Measurements from ENCODE around the gene CHMP6. TPM values are rescaled to one million over a fixed set of nuclear protein-coding genes. Genes with fewer than 3 reads are reported as not detected.
A peak's percentile ranks its signal among the peaks of the same experiment; 100 is the strongest.

The CHMP6 gene
- total and polyA plus RNA-seq, 4 donors, result 9.6 to 24.0 (median 16.7) TPM

GRCh38 chr17:80990921-80991644 lies 558 bp upstream of the CHMP6 start:
- Histone ChIP-seq H3K4me3 (ENCODE audit: low read depth in 1 of 3, low read length in 3 of 3) (peak overlapping the region; percentile 70 to 97 (median 86)), H3K4me1 (ENCODE audit: control insufficient read depth in 4 of 4, insufficient read depth in 4 of 4, low read length in 3 of 4) (peaks cover 10 to 32% (median 23%) of the 10 kb centered on the region in 4 donors), H3K36me3 (ENCODE audit: control insufficient read depth in 4 of 4, insufficient read depth in 3 of 4, low read depth in 1 of 4, low read length in 3 of 4) (peaks cover 0 to 7% (median 3%) of the 10 kb centered on the region in 4 donors), H3K9me3 (ENCODE audit: control insufficient read depth in 4 of 4, low read length in 3 of 4) (no peaks in the 10 kb centered on the region), H3K27me3 (ENCODE audit: control insufficient read depth in 4 of 4, insufficient read depth in 4 of 4, low read length in 3 of 4) (no peaks in the 10 kb centered on the region), H3K9ac (ENCODE audit: low read depth in 1 of 2, low read length in 2 of 2) (peak overlapping the region; percentile 40 to 78), H3K27ac (ENCODE audit: low read depth in 1 of 2, low read length in 2 of 2) (no peak overlapping the region)
- TF ChIP-seq TAF1 (conservative IDR thresholded peaks at IDR 0.05), result no peak
- TF ChIP-seq HNF4A (conservative IDR thresholded peaks at IDR 0.05), result peak; percentile 36 to 69
- TF ChIP-seq NR2F2 (IDR thresholded peaks at IDR 0.05), result peak; percentile 59
- TF ChIP-seq JUND (IDR thresholded peaks at IDR 0.05), result no peak
- TF ChIP-seq ZBTB33 (IDR thresholded peaks at IDR 0.05), result no peak
- TF ChIP-seq HNF4G (IDR thresholded peaks at IDR 0.05), result no peak
- TF ChIP-seq, protein P1, sequence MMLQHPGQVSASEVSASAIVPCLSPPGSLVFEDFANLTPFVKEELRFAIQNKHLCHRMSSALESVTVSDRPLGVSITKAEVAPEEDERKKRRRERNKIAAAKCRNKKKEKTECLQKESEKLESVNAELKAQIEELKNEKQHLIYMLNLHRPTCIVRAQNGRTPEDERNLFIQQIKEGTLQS (IDR thresholded peaks at IDR 0.05), result no peak
- TF ChIP-seq FOXA1 (IDR thresholded peaks at IDR 0.05), result no peak
- TF ChIP-seq RAD21 (IDR thresholded peaks at IDR 0.05), result no peak
- TF ChIP-seq, protein P2, sequence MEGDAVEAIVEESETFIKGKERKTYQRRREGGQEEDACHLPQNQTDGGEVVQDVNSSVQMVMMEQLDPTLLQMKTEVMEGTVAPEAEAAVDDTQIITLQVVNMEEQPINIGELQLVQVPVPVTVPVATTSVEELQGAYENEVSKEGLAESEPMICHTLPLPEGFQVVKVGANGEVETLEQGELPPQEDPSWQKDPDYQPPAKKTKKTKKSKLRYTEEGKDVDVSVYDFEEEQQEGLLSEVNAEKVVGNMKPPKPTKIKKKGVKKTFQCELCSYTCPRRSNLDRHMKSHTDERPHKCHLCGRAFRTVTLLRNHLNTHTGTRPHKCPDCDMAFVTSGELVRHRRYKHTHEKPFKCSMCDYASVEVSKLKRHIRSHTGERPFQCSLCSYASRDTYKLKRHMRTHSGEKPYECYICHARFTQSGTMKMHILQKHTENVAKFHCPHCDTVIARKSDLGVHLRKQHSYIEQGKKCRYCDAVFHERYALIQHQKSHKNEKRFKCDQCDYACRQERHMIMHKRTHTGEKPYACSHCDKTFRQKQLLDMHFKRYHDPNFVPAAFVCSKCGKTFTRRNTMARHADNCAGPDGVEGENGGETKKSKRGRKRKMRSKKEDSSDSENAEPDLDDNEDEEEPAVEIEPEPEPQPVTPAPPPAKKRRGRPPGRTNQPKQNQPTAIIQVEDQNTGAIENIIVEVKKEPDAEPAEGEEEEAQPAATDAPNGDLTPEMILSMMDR (IDR thresholded peaks at IDR 0.05; ENCODE audit: low read depth, low read length, missing input control), result no peak
- no peak for TF ChIP-seq MAX (IDR thresholded peaks at IDR 0.05)
- peak; percentile 79 for TF ChIP-seq SP1 (IDR thresholded peaks at IDR 0.05)
- peak in 1 of 2 donors; percentile 36 for TF ChIP-seq RXRA (IDR thresholded peaks at IDR 0.05)
- TF ChIP-seq FOXA2 (IDR thresholded peaks at IDR 0.05), result no peak
- TF ChIP-seq YY1 (IDR thresholded peaks at IDR 0.05), result peak; percentile 29
- TF ChIP-seq GABPA (IDR thresholded peaks at IDR 0.05 in 1 of 2, conservative IDR thresholded peaks at IDR 0.05 in 1 of 2), result no peak
- WGBS, result 29% methylated on average over 22 of the region's 22 CpGs
- no peak for DNase-seq (ENCODE audit: low spot score)

DNA sequence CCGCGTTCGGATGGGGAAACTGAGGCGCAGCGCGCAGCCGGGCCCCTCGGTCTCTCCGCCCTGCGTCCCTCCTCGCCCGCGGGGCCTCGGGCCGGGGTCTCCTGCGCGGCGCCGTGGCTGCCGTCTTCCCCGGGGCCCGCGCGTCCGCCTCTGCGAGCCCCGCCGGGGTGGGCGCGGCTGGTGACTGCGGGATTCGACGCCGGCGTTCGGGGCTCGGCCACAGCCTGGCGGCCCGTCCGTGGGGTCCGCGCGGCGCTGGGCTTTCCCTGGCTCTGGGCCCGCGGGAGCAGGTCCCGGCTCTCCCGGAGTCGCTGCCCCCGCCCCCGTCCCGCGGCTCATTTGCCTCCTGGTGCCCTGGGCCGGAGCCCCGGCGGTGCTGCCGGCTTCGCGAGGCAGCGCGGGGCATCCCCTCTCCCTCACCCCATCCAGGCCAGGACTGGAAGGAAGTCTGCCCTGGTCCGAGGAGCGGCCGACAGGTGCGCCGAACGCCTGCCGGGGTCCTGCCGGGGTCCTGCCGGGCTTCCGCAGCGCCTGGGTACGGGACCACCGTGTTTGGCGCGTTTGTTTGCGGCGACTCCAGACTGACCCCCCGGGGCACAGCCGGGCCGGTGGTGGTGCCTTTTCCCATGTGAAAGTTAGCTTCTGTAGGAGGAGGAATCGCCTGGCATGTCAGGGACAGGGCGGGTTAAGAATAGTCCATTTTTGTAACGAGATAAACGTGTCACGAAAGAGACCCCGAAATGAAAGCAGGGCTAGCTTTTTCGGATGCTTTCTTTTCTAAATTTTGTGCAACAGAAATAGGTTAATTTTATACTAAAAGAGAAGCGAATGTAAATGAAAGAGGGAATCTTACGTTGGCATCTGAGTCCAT lies 671 bp downstream of the CHMP6 start:
- Histone ChIP-seq H3K4me1 (ENCODE audit: control insufficient read depth in 4 of 4, insufficient read depth in 4 of 4, low read length in 3 of 4) (peaks cover 10 to 32% (median 23%) of the 10 kb centered on the region in 4 donors), H3K9ac (ENCODE audit: low read depth in 1 of 2, low read length in 2 of 2) (peak overlapping the region; percentile 11 to 71), H3K36me3 (ENCODE audit: control insufficient read depth in 4 of 4, insufficient read depth in 3 of 4, low read depth in 1 of 4, low read length in 3 of 4) (peaks cover 2 to 19% (median 13%) of the 10 kb centered on the region in 4 donors), H3K27me3 (ENCODE audit: control insufficient read depth in 4 of 4, insufficient read depth in 4 of 4, low read length in 3 of 4) (no peaks in the 10 kb centered on the region), H3K4me3 (ENCODE audit: low read depth in 1 of 3, low read length in 3 of 3) (peak overlapping the region; percentile 70 to 97 (median 86)), H3K9me3 (ENCODE audit: control insufficient read depth in 4 of 4, low read length in 3 of 4) (no peaks in the 10 kb centered on the region), H3K27ac (ENCODE audit: low read depth in 1 of 2, low read length in 2 of 2) (no peak overlapping the region)
- DNase-seq (ENCODE audit: low spot score), result no peak
- WGBS, result 3% methylated on average over 90 of the region's 90 CpGs
- TF ChIP-seq YY1 (IDR thresholded peaks at IDR 0.05), result no peak
- no peak for TF ChIP-seq GABPA (IDR thresholded peaks at IDR 0.05 in 1 of 2, conservative IDR thresholded peaks at IDR 0.05 in 1 of 2)
- no peak for TF ChIP-seq FOXA1 (IDR thresholded peaks at IDR 0.05)
- no peak for TF ChIP-seq JUND (IDR thresholded peaks at IDR 0.05)
- no peak for TF ChIP-seq TAF1 (conservative IDR thresholded peaks at IDR 0.05)
- TF ChIP-seq ZBTB33 (IDR thresholded peaks at IDR 0.05), result no peak
- TF ChIP-seq RXRA (IDR thresholded peaks at IDR 0.05), result no peak
- TF ChIP-seq, protein P2 (IDR thresholded peaks at IDR 0.05; ENCODE audit: low read depth, low read length, missing input control), result no peak
- TF ChIP-seq, protein P1 (IDR thresholded peaks at IDR 0.05), result no peak
- no peak for TF ChIP-seq HNF4A (conservative IDR thresholded peaks at IDR 0.05)
- no peak for TF ChIP-seq RAD21 (IDR thresholded peaks at IDR 0.05)
- no peak for TF ChIP-seq HNF4G (IDR thresholded peaks at IDR 0.05)

Measured in liver (tissue), 9 donors.